ENCODE data around the gene SLC38A11.
"Not testable (repeated sequence)": the region's sequence is repeated elsewhere in the genome, so short reads cannot be mapped to it uniquely, and the experiment has no call there.

The SLC38A11 gene

GRCh38 chr2:164954954-164955701 is at the start of gene SLC38A11:
Gene SLC38A11 (minus strand): TSS chr2:164955525. CDS start chr2:164955247, 278 bp downstream.
- in situ Hi-C loops (cut with MboI; ENCODE audit: low sequenced_read_pairs, unreplicated experiment): no loop called here
- TF ChIP-seq CTCF (IDR thresholded peaks at IDR 0.05; ENCODE audit: borderline replicate concordance, control extremely low read depth, extremely low read depth, insufficient read depth, missing control alignments): no peak
- no peak for DNase-seq (ENCODE audit: low spot score)

- DNase-seq (ENCODE audit: low spot score): no peak
- in situ Hi-C loops (cut with MboI; ENCODE audit: low sequenced_read_pairs, unreplicated experiment): loop anchor here (10.0 kb wide), 1 partner anchor 201 kb away; the partner anchor contains the start of gene SCN3A
- TF ChIP-seq CTCF (IDR thresholded peaks at IDR 0.05; ENCODE audit: borderline replicate concordance, control extremely low read depth, extremely low read depth, insufficient read depth, missing control alignments): no peak
Measured at GRCh38 chr2:165003443-165004130, 48.3 kb upstream of the SLC38A11 start.

GRCh38 chr2:165002638-165003037 is 47.3 kb upstream of the SLC38A11 start:
- in situ Hi-C loops (cut with MboI; ENCODE audit: low sequenced_read_pairs, unreplicated experiment): loop anchor here (10.0 kb wide), 1 partner anchor 202 kb away; the partner anchor contains the start of gene SCN3A
- TF ChIP-seq CTCF (IDR thresholded peaks at IDR 0.05; ENCODE audit: borderline replicate concordance, control extremely low read depth, extremely low read depth, insufficient read depth, missing control alignments): no peak
- DNase-seq (ENCODE audit: low spot score): no peak

GRCh38 chr2:164994664-164995299 is 39.5 kb upstream of the SLC38A11 start:
- in situ Hi-C loops (cut with MboI; ENCODE audit: low sequenced_read_pairs, unreplicated experiment); DNase-seq (ENCODE audit: low spot score): not testable (repeated sequence)

- no peak for DNase-seq (ENCODE audit: low spot score)
- no peak for TF ChIP-seq CTCF (IDR thresholded peaks at IDR 0.05; ENCODE audit: borderline replicate concordance, control extremely low read depth, extremely low read depth, insufficient read depth, missing control alignments)
- in situ Hi-C loops (cut with MboI; ENCODE audit: low sequenced_read_pairs, unreplicated experiment): no loop called here
Measured at GRCh38 chr2:164993287-164994016, 38.1 kb upstream of the SLC38A11 start.

- in situ Hi-C loops (cut with MboI; ENCODE audit: low sequenced_read_pairs, unreplicated experiment): no loop called here
- peak; percentile 54 for TF ChIP-seq CTCF (IDR thresholded peaks at IDR 0.05; ENCODE audit: borderline replicate concordance, control extremely low read depth, extremely low read depth, insufficient read depth, missing control alignments)
- DNase-seq (ENCODE audit: low spot score): peak; percentile 27
Measured at GRCh38 chr2:164992818-164993217, 37.5 kb upstream of the SLC38A11 start.

GRCh38 chr2:164992093-164992454 is 36.7 kb upstream of the SLC38A11 start:
- in situ Hi-C loops (cut with MboI; ENCODE audit: low sequenced_read_pairs, unreplicated experiment); DNase-seq (ENCODE audit: low spot score): not testable (repeated sequence)

- DNase-seq (ENCODE audit: low spot score); in situ Hi-C loops (cut with MboI; ENCODE audit: low sequenced_read_pairs, unreplicated experiment): not testable (repeated sequence)
Measured at GRCh38 chr2:164991361-164992092, 36.2 kb upstream of the SLC38A11 start.

- DNase-seq (ENCODE audit: low spot score): not testable (repeated sequence)
Measured at GRCh38 chr2:164990953-164991352, 35.6 kb upstream of the SLC38A11 start.

GRCh38 chr2:164988805-164989204 is 33.5 kb upstream of the SLC38A11 start:
- in situ Hi-C loops (cut with MboI; ENCODE audit: low sequenced_read_pairs, unreplicated experiment); DNase-seq (ENCODE audit: low spot score): not testable (repeated sequence)

More at GRCh38 chr2:164990953-164991352, 35.6 kb upstream of the SLC38A11 start:
- in situ Hi-C loops (cut with MboI; ENCODE audit: low sequenced_read_pairs, unreplicated experiment): not testable (repeated sequence)
